Thyroid gland (tissue), 4 donors: ENCODE results near the gene UBASH3B.

Experiments used
- CTCF ChIP-seq, 6 experiments: fragments of 200-600 bp in 3 of 6; fragments of 450-650 bp in 3 of 6; sonication (generic) in 3 of 6; IDR thresholded peaks; one replicate each; pipeline ENCODE4 v1.5.1; 2016 to 2019; ENCODE audit warnings: antibody characterized with exemption in 6 of 6, mild to moderate bottlenecking in 2 of 6, inconsistent platforms in 1 of 6, moderate library complexity in 1 of 6
- POLR2A ChIP-seq, 2 donors: fragments of 450-650 bp; IDR thresholded peaks; one replicate each; pipeline ENCODE4 v1.6.1; 2017; ENCODE audit warnings: antibody characterized with exemption in 2 of 2, mild to moderate bottlenecking in 2 of 2, moderate library complexity in 1 of 2

GRCh38 chr11:122745111-122745510, 89.6 kb downstream of the UBASH3B start:
- TF ChIP-seq CTCF (IDR thresholded peaks at IDR 0.05) (no peak), POLR2A (IDR thresholded peaks at IDR 0.05) (no peak)
